ENCODE results near the gene RIMBP2. TPM values are rescaled to one million over a fixed set of nuclear protein-coding genes. Genes with fewer than 3 reads are reported as not detected.

Gene RIMBP2
- total RNA-seq, 4 donors from 2014 or later, result 0.29 to 8.2 (median 5.6) TPM

DNA sequence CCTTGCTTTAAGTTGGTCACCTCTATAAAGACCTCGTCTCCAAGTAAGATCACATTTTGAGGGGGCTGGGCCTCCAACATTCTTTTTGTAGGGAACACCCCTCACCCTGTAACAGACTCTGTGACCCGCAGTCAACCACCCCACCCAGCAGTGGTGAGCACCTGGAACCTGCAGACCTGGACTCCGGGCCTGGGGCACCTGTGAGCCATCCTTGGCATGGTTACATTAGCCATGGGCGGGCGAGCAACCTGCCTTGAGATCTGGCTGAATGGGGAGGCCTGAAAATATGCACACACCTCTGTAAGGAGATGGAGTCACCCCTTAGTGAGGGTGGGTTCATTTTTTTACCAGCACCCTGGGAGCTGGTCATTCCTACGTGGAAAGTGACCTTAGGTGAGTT, 95.3 kb downstream of the RIMBP2 start:
- no peak for TF ChIP-seq POLR2A (IDR thresholded peaks at IDR 0.05)
- TF ChIP-seq, protein P1, sequence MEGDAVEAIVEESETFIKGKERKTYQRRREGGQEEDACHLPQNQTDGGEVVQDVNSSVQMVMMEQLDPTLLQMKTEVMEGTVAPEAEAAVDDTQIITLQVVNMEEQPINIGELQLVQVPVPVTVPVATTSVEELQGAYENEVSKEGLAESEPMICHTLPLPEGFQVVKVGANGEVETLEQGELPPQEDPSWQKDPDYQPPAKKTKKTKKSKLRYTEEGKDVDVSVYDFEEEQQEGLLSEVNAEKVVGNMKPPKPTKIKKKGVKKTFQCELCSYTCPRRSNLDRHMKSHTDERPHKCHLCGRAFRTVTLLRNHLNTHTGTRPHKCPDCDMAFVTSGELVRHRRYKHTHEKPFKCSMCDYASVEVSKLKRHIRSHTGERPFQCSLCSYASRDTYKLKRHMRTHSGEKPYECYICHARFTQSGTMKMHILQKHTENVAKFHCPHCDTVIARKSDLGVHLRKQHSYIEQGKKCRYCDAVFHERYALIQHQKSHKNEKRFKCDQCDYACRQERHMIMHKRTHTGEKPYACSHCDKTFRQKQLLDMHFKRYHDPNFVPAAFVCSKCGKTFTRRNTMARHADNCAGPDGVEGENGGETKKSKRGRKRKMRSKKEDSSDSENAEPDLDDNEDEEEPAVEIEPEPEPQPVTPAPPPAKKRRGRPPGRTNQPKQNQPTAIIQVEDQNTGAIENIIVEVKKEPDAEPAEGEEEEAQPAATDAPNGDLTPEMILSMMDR (IDR thresholded peaks at IDR 0.05), result no peak
- no peak overlapping the region for H3K4me3 ChIP-seq
- no peaks in the 10 kb centered on the region for H3K9me3 ChIP-seq
- intact Hi-C loops (cut with DNase I; ENCODE audit: low total_unique reads), result no loop called here
- no peak overlapping the region for H3K27ac ChIP-seq
- H3K27me3 ChIP-seq, result no peaks in the 10 kb centered on the region
- DNase-seq, result no peak
- no peaks in the 10 kb centered on the region for H3K4me1 ChIP-seq
- H3K36me3 ChIP-seq, result no peaks in the 10 kb centered on the region

DNA sequence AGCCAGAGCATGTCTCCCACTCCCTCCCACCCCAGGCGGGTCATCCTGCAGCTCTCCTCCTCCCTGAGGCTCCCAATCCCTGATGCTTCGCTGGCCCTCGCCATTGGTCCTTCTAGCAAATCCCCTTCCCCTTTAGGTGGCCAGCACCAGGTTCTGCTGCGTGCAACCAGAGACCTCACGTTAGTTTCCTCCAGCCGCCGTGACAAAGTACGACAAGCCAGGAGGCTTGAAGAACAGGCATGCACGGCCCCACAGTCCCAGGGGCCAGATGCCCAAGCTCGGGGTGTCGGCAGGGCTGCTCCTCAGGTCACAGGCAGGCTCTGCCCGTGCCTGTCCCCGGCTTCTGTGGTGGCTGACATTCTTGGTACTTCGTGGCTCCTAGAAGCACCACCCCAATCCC, 95.8 kb downstream of the RIMBP2 start:
- TF ChIP-seq, protein P1 (IDR thresholded peaks at IDR 0.05), result no peak
- TF ChIP-seq POLR2A (IDR thresholded peaks at IDR 0.05), result no peak
- no peak for DNase-seq
- Histone ChIP-seq H3K27me3 (no peaks in the 10 kb centered on the region), H3K9me3 (no peaks in the 10 kb centered on the region), H3K4me1 (no peaks in the 10 kb centered on the region), H3K27ac (no peak overlapping the region), H3K4me3 (no peak overlapping the region), H3K36me3 (no peaks in the 10 kb centered on the region)
- intact Hi-C loops (cut with DNase I; ENCODE audit: low total_unique reads), result no loop called here

DNA sequence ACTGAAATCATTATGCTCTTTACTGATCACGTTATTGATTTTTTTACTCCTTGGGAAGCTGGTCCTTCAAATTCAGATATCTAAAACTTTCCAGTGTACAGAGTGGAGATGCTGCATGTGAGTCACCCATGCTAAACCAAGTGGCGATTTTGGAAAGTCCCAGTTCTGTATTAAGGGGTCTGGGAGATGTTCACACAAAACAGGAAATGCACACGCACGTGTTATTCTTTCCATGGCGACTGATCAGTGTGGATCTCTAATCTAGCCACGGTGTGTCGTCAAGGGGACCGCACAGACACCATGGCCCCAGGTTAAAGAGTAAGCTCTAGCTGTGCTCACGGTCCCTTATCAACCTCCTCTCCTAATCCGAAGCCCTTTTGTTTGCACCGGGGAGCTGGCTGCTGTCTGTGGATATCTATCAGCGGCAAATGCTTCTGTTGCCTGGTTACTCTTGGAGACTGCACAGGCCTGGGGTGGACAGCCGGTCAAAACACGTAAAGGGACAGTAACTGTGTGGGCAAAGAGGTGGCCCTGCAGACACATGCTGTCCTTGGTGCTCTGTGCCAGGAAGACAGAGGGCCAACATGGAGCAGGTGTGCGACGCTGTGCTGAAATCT, 96.6 kb downstream of the RIMBP2 start:
- no peaks in the 10 kb centered on the region for H3K9me3 ChIP-seq
- no peaks in the 10 kb centered on the region for H3K36me3 ChIP-seq
- no peaks in the 10 kb centered on the region for H3K4me1 ChIP-seq
- no peak for DNase-seq
- intact Hi-C loops (cut with DNase I; ENCODE audit: low total_unique reads), result no loop called here
- no peak for TF ChIP-seq POLR2A (IDR thresholded peaks at IDR 0.05)
- no peak overlapping the region for H3K27ac ChIP-seq
- H3K4me3 ChIP-seq, result no peak overlapping the region
- no peaks in the 10 kb centered on the region for H3K27me3 ChIP-seq

DNA sequence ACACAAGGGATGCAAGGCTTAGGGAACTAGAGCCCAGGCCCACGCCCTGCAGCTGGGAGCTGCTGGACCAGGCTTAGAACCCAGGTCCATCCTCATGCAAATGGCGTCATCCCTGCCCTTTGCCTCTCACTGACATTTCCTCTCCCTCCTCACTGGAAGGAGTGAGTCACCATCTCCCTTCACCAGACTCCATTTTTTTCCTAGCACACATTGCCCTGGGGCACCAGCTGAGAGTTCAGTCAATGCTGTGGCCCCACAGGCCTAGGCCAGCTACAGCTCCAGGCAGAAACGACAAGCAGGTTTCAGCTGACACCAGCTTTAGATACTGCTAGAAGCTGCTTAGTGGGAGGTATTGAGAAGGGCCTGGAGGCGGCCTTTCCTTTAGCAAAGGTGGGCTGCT, 98.9 kb downstream of the RIMBP2 start:
- DNase-seq, result no peak
- Histone ChIP-seq H3K36me3 (no peaks in the 10 kb centered on the region), H3K4me1 (no peaks in the 10 kb centered on the region), H3K27me3 (no peaks in the 10 kb centered on the region), H3K27ac (no peak overlapping the region), H3K4me3 (no peak overlapping the region), H3K9me3 (no peaks in the 10 kb centered on the region)
- intact Hi-C loops (cut with DNase I; ENCODE audit: low total_unique reads), result no loop called here
- no peak for TF ChIP-seq POLR2A (IDR thresholded peaks at IDR 0.05)
- TF ChIP-seq, protein P1 (IDR thresholded peaks at IDR 0.05), result no peak

DNA sequence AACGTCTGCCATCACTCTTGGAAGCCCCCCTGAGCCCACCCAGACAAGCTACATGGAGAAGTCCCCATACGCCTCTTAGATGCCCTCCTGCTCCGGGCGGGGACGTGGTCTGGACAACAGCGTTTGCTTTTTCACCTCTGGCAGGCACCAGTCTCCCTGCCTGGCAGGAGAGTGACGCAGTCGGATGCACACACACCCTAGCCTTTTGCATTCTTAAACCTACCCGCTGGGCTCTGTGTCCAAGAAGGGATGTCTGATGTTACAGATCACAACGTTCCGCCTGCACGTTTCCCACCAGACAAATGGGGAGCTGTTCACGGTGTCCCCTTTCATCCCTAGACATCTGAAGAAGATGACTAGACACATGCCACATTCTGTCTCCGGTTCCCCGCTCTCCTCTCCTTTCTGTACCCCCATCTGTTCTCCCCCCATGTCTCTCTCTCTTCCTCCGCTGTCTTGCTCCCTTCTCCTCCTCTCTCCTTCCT, 100.2 kb downstream of the RIMBP2 start:
- H3K27ac ChIP-seq, result no peak overlapping the region
- TF ChIP-seq, protein P1 (IDR thresholded peaks at IDR 0.05), result no peak
- no peak for TF ChIP-seq POLR2A (IDR thresholded peaks at IDR 0.05)
- H3K36me3 ChIP-seq, result no peaks in the 10 kb centered on the region
- no peaks in the 10 kb centered on the region for H3K9me3 ChIP-seq
- H3K4me1 ChIP-seq, result no peaks in the 10 kb centered on the region
- no peak for DNase-seq
- no peaks in the 10 kb centered on the region for H3K27me3 ChIP-seq
- no peak overlapping the region for H3K4me3 ChIP-seq
- intact Hi-C loops (cut with DNase I; ENCODE audit: low total_unique reads), result no loop called here

DNA sequence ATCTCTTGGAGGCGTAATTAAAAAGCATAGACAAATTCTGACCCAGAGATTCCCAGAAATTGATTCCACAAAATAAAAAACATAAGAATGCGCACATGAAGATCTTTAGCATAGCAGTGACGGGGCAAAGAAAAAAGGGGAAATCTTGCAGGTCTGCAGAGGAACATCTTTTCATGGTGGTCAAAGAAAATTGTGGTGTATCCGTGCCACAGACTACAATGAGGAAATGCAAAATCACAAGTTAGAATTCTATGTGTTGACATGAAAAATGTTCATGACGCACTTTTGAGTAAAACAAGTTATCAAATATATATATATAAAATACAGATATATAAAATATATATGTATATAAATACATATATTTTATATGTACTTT, 101.6 kb downstream of the RIMBP2 start:
- H3K27ac ChIP-seq, result no peak overlapping the region
- no peaks in the 10 kb centered on the region for H3K27me3 ChIP-seq
- no peaks in the 10 kb centered on the region for H3K4me1 ChIP-seq
- TF ChIP-seq, protein P1 (IDR thresholded peaks at IDR 0.05), result no peak
- no peak for TF ChIP-seq POLR2A (IDR thresholded peaks at IDR 0.05)
- no peak overlapping the region for H3K4me3 ChIP-seq
- H3K36me3 ChIP-seq, result no peaks in the 10 kb centered on the region
- intact Hi-C loops (cut with DNase I; ENCODE audit: low total_unique reads), result no loop called here
- DNase-seq, result no peak
- no peaks in the 10 kb centered on the region for H3K9me3 ChIP-seq

Data from uterus (tissue), 4 donors.